Measurements from ENCODE around the gene COA6.
A peak's percentile ranks its signal among the peaks of the same experiment; 100 is the strongest.

DNA sequence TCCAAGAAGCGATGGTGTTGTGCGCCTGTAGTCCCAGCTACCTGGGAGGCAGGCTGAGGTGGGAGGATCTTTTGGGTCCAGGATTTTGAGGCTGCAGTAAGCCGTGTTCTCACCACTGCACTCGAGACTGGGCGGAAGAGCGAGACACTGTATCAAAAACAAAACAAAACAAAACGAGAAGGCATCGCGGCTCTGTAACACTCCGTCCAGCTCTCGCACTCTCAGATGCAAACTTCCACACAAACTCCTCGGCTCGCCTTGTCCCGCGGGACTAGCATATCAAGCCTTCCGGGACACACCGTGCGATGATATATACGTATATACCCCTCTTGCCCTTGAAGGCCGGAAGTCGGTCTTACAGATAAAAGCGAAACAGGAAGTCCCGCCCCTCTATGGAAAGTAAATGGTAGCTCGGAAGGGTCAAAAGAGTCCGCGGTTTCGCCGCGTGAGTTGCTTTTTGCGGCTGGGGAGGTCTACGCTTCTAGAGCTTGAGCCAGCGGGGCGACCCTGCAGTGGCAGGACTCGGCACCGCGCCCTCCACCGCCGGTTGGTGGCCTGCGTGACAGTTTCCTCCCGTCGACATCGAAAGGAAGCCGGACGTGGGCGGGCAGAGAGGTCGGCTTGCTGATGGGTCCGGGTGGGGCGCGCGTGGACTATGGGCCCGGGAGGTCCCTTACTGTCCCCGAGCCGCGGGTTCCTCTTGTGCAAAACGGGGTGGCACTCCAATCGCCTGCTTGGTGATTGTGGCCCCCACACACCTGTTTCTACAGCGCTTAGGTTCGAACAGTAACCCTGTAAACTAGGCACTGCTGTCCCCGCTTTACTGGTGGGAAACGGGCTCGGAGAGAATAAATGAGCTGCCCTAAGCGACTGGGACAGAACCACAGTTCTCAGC is at the start of gene COA6:
- no peak for TF ChIP-seq ZNF384 (IDR thresholded peaks at IDR 0.05)
- peak; percentile 65; the same call in 1 of the 2 replicates for TF ChIP-seq TARDBP (IDR thresholded peaks at IDR 0.05)
- TF ChIP-seq BHLHE40 (IDR thresholded peaks at IDR 0.05; ENCODE audit: borderline replicate concordance) = no peak
- TF ChIP-seq L3MBTL2 (conservative IDR thresholded peaks at IDR 0.05) = peak; percentile 87
- TF ChIP-seq ELF4 (IDR thresholded peaks at IDR 0.05) = peak; percentile 79
- no peak for TF ChIP-seq SP1 (IDR thresholded peaks at IDR 0.05)
